ENCODE measurements around the gene F7. TPM values are rescaled to one million over a fixed set of nuclear protein-coding genes. Genes with fewer than 3 reads are reported as not detected.

The F7 gene
- total RNA-seq, 1 donor from 2014 or later = 4.1 TPM

DNA sequence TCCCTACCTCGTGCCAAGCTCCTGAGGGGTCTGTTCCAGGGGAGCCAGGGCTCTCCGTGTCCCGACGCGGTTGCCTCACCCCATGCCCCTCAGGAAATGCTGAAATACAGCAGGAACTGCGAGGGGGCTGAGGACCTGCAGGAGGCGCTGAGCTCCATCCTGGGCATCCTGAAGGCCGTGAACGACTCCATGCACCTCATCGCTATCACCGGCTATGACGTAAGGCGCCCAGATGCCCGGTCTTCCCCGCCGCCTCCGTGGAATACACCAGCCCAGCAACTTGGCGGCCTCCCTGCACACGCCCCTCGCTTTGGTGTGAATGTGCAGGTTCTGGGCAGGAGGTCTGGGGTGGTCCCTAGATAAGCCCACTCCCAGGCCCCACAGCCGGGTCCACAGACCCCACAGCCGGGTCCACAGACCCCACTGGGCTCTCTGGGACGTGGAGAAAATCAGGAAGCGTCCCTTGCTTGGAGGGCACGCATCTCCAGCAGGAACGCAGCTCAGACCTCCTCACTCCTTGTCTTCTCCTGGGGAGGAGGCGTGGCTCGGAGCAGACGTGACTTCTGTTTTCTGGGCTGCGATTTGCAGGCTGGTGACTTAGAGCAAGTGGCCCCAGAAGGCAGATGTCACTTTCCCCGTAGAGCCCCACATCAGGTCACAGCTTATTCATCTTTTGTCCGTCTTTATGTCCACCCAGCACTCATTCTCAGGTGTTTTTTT is 19.4 kb upstream of the F7 start:
- no peak for DNase-seq (ENCODE audit: low spot score in 2 of 2, unreplicated experiment in 2 of 2)
- Mint-ChIP-seq H3K27ac (no peak overlapping the region), H3K27me3 (ENCODE audit: low read depth) (no peaks in the 10 kb centered on the region), H3K4me1 (peaks cover 10% of the 10 kb centered on the region), H3K36me3 (peaks cover 2% of the 10 kb centered on the region), H3K9me3 (no peaks in the 10 kb centered on the region), H3K4me3 (no peak overlapping the region)
- TF ChIP-seq, protein P1, sequence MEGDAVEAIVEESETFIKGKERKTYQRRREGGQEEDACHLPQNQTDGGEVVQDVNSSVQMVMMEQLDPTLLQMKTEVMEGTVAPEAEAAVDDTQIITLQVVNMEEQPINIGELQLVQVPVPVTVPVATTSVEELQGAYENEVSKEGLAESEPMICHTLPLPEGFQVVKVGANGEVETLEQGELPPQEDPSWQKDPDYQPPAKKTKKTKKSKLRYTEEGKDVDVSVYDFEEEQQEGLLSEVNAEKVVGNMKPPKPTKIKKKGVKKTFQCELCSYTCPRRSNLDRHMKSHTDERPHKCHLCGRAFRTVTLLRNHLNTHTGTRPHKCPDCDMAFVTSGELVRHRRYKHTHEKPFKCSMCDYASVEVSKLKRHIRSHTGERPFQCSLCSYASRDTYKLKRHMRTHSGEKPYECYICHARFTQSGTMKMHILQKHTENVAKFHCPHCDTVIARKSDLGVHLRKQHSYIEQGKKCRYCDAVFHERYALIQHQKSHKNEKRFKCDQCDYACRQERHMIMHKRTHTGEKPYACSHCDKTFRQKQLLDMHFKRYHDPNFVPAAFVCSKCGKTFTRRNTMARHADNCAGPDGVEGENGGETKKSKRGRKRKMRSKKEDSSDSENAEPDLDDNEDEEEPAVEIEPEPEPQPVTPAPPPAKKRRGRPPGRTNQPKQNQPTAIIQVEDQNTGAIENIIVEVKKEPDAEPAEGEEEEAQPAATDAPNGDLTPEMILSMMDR (IDR thresholded peaks at IDR 0.05; ENCODE audit: unreplicated experiment) = no peak

DNA sequence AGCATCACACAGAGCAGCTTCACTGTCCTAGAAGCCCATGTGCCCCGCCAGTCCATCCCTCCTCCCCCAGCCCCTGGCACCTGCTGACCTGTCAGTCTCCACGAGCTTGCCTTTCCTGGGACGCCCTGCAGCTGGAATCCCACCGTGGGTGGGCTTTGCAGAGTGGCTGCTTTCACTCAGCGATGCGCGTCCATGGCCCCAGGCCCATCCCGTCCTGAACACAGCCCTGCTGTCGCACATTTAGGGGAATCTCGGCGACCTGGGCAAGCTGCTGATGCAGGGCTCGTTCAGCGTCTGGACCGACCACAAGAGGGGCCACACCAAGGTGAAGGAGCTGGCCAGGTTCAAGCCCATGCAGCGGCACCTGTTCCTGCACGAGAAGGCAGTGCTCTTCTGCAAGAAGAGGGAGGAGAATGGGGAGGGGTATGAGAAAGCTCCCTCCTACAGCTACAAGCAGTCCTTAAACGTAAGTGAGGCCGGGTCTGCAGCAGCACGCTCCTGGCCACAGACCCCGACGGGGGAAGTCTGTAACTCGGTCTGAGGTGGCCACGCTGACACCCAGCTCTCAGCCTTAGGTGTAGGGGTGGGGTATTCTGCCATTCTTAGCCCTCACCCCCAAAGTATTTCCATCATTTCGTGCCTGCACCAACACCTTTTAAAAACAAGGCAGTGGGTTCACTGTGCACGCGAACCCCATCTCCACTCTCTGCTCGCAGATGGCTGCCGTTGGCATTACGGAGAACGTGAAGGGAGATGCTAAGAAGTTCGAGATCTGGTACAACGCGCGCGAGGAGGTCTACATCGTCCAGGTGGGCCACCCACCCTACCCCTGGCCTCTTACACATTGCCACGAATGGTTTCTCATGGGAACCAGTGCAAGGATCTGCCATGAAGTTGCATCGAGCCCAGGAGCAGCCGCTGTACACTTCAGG is 18.3 kb upstream of the F7 start:
- DNase-seq (ENCODE audit: low spot score in 2 of 2, unreplicated experiment in 2 of 2) = no peak
- H3K4me3 Mint-ChIP-seq = no peak overlapping the region
- peaks cover 10% of the 10 kb centered on the region for H3K4me1 Mint-ChIP-seq
- TF ChIP-seq, protein P1 (IDR thresholded peaks at IDR 0.05; ENCODE audit: unreplicated experiment) = no peak
- no peaks in the 10 kb centered on the region for H3K27me3 Mint-ChIP-seq (ENCODE audit: low read depth)
- H3K36me3 Mint-ChIP-seq = peaks cover 2% of the 10 kb centered on the region
- H3K27ac Mint-ChIP-seq = no peak overlapping the region
- no peaks in the 10 kb centered on the region for H3K9me3 Mint-ChIP-seq

DNA sequence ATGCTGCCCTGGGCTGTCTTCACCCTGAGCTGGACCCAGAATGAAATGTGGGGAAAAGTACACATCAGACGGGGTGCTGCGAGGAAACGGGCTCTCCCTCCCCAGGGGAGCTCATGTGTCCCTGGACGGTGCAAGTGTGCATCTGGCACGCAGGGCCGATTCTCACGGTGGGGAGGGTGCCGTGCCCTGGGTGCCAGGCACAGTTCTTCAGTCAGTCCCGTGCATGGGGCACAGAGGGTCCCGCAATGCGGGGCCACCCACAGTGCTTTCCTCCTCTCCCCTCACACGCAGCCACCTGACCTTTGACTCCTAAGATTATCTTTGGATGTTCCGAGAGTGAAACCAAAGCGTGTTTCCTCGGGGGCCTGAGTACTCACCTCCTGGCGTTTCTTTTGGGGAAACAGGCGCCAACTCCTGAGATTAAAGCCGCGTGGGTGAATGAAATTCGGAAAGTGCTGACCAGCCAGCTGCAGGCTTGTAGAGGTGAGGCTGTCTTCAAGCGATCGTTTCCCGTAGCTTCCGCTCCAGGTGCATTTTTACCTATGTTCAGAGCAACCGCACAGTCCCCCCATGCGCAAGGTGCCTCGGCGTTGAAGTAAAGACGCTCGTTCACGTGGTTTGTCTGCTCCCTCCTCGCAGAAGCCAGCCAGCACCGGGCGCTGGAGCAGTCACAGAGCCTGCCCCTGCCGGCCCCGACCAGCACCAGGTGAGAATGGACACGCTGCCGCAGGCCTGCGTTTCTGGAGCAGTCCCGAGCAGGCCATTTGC is 17.5 kb upstream of the F7 start:
- H3K4me1 Mint-ChIP-seq = peaks cover 10% of the 10 kb centered on the region
- H3K27ac Mint-ChIP-seq = no peak overlapping the region
- peaks cover 2% of the 10 kb centered on the region for H3K36me3 Mint-ChIP-seq
- H3K27me3 Mint-ChIP-seq (ENCODE audit: low read depth) = no peaks in the 10 kb centered on the region
- no peak overlapping the region for H3K4me3 Mint-ChIP-seq
- no peaks in the 10 kb centered on the region for H3K9me3 Mint-ChIP-seq
- TF ChIP-seq, protein P1 (IDR thresholded peaks at IDR 0.05; ENCODE audit: unreplicated experiment) = no peak
- no peak for DNase-seq (ENCODE audit: low spot score in 2 of 2, unreplicated experiment in 2 of 2)

DNA sequence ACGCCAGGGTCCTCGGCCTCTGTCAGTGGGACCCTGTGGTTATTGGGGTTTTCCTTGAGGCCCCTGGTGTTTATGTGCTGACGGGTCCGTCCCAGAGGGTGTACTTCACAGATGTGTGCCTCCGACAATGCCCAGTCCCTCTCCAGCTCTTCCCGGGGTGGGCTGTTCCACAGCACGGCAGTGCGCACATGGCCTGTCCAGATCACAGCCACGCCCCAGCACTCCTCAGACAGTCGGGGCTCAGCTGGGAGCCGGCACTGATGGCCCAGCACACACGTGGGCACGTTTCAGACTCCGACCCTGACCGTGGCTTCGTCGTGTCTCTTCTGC is 16.9 kb upstream of the F7 start:
- Mint-ChIP-seq H3K9me3 (no peaks in the 10 kb centered on the region), H3K4me3 (no peak overlapping the region), H3K36me3 (peaks cover 2% of the 10 kb centered on the region), H3K27ac (no peak overlapping the region), H3K27me3 (ENCODE audit: low read depth) (no peaks in the 10 kb centered on the region), H3K4me1 (peaks cover 7% of the 10 kb centered on the region)
- TF ChIP-seq, protein P1 (IDR thresholded peaks at IDR 0.05; ENCODE audit: unreplicated experiment) = no peak
- DNase-seq (ENCODE audit: low spot score in 2 of 2, unreplicated experiment in 2 of 2) = no peak

DNA sequence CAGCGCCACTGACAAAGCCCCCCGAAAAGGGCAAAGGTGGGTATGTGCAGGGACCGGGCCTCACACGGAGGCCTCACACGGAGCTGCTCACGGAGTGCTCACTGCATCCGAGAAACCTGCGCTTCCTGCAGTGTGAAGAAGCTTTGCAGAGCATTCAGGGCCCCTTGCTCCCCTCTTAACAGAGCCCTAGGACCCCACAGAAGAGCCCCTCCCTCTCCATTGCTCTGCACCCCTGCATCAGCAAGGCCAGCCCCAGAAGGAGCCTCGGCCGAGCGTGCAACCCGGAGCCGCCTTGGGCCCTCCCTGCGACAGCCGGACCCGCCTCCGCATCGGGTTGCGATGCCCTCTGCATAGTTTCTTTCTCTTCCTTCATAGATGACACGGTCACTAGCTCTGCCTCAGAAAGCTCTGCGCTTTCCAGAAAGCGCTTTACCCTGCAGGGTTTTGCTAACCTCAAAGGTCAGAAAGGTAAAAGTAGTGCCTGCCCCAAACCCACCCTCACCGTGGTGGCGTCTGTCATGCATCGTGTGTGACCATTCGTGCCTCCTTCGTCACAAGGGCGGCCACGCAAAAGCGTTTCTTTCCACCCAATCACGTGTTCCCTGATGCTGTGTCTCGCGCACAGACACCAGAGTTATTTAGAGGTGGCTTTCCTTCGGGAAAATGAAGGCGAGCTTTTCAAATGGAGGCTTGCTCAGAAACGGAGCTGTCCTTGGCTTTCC is 15.7 kb upstream of the F7 start:
- H3K27me3 Mint-ChIP-seq (ENCODE audit: low read depth) = no peaks in the 10 kb centered on the region
- no peak overlapping the region for H3K4me3 Mint-ChIP-seq
- no peaks in the 10 kb centered on the region for H3K9me3 Mint-ChIP-seq
- peaks cover 2% of the 10 kb centered on the region for H3K36me3 Mint-ChIP-seq
- TF ChIP-seq, protein P1 (IDR thresholded peaks at IDR 0.05; ENCODE audit: unreplicated experiment) = no peak
- peaks cover 3% of the 10 kb centered on the region for H3K4me1 Mint-ChIP-seq
- no peak overlapping the region for H3K27ac Mint-ChIP-seq
- DNase-seq (ENCODE audit: low spot score in 2 of 2, unreplicated experiment in 2 of 2) = no peak

Measured in mesothelial cell of epicardium (in vitro differentiated cells).